ENCODE data around the gene PPP1R8.

GRCh38 chr1:27877115-27877416 lies 46.5 kb downstream of the PPP1R8 start:
- TF ChIP-seq XRCC5 (IDR thresholded peaks at IDR 0.05; ENCODE audit: low read depth, low read length) (no peak), ZFP36 (IDR thresholded peaks at IDR 0.05; ENCODE audit: low read depth, low read length, partially characterized antibody) (peak; percentile 87), CBFA2T2 (conservative IDR thresholded peaks at IDR 0.05) (no peak), BRCA1 (IDR thresholded peaks at IDR 0.05) (no peak), BRCA1 (CRISPR knock-in tag; IDR thresholded peaks at IDR 0.05) (no peak), ZBTB33 (CRISPR knock-in tag; IDR thresholded peaks at IDR 0.05) (no peak), TAF1 (IDR thresholded peaks at IDR 0.05; ENCODE audit: control insufficient read depth, extremely low read depth, insufficient read depth, low read length, severe bottlenecking) (no peak), HIVEP1 (CRISPR knock-in tag; IDR thresholded peaks at IDR 0.05) (no peak), ZNF274 (IDR thresholded peaks at IDR 0.05; ENCODE audit: borderline replicate concordance, low read depth, low read length) (no peak), E2F5 (CRISPR knock-in tag; IDR thresholded peaks at IDR 0.05) (no peak), IRF1 (CRISPR knock-in tag; IDR thresholded peaks at IDR 0.05; ENCODE audit: borderline replicate concordance) (no peak), CTCF (IDR thresholded peaks at IDR 0.05 in 2 of 3, conservative IDR thresholded peaks at IDR 0.05 in 1 of 3; ENCODE audit: insufficient read depth in 2 of 3, low read depth in 1 of 3, low read length in 3 of 3) (no peak), ZKSCAN8 (CRISPR knock-in tag; IDR thresholded peaks at IDR 0.05) (no peak), BRF2 (IDR thresholded peaks at IDR 0.05; ENCODE audit: borderline replicate concordance, insufficient read depth, insufficient read length) (no peak), ZFP30 (CRISPR knock-in tag; IDR thresholded peaks at IDR 0.05; ENCODE audit: borderline replicate concordance) (no peak)

All from K562 (cell line).